SH-SY5Y (cell line): ENCODE measurements around the gene TBCE.

ENCODE experiments used
- GATA2 ChIP-seq: IDR thresholded peaks from 2 replicates; pipeline ENCODE4 v1.6.1; 2011; ENCODE audit warnings: mild to moderate bottlenecking, low read depth, low read length
- GATA3 ChIP-seq: IDR thresholded peaks from 2 replicates; pipeline ENCODE4 v1.6.1; 2011; ENCODE audit warnings: low read depth, mild to moderate bottlenecking, low read length, moderate library complexity

- no peak for TF ChIP-seq GATA2
- TF ChIP-seq GATA3 = no peak
These were observed 41.4 kb upstream of the TBCE start for GRCh38 chr1:235325854-235326253.
